KG1 (cell line): Measurements from ENCODE around the gene HUS1.
"Not testable (repeated sequence)": the region's sequence is repeated elsewhere in the genome, so short reads cannot be mapped to it uniquely, and the experiment has no call there.

Experiments
- DNase-seq: peaks from one replicate; lab custom pipeline; 2025; lab: John Stamatoyannopoulos, UW

Gene HUS1

DNA sequence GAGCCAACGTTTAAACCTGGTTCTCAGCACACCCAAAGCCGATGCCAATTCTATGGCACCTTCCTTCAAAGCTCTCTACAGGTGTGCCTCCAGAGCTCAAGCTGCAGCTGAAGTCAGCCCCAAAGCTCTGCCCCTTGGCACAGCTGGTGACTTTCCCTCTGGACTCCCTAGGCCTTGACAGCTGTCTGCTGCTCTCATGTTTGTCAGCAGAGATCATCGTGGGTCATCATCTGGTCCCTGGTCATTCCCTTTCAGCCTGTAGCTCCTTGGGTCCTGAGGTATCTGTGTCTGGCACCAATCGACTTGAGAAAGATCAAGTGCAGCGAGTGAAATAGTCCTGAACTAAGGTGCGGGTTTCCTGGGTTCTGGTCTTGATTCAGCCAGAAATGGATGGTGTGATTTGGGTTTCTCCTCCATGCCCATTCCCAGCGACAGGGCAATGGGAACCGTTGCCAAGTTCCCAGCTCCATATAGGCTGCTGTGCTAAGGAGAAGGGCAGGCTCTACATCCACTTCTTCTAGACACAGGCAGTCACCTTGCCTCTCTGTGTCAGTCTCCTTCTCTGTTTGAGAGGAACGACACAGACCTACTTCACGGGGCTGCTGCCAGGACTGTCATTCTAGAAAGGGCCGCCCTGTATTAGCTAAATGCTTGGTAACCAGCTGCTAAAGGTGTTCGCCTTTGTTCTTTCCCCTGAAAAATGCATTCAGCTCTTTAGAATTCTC is 34.7 kb downstream of the HUS1 start:
- no peak for DNase-seq

DNA sequence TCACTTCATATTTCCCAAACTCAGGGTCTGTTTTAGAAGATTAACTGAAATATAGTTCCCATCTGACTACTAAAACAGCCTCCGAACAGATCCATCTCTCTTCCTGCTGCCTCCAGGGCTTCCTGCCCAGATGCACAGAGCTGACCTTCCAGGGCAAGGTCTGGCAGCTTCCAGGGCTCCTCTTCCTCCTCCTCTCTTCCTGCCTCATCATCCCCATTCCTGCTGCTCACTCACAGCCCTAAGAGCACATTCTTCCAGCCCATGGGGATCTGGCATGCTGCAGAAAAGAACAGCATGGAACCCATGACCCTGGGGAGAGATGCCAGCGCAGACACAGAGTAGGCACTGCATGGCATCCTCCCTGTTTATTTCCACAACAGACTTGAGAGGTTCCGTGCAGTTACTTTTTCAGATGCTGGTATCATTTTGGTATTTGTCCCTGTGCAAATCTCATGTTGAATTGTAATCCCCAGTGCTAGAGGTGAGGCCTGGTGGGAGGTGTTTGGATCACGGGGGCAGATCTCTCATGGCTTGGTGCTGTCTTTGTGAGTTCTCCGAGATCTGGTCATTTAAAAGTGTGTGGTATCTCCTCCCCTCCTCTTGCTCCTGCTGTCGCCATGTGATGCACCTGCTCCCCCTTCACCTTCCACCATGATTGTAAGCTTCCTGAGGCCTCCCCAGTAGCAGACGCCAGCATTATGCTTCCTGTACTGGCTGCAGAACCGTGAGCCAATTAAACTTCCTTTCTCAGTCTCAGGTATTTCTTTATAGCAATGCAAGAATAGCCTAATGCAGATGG is 35.5 kb downstream of the HUS1 start:
- DNase-seq, result no peak

DNA sequence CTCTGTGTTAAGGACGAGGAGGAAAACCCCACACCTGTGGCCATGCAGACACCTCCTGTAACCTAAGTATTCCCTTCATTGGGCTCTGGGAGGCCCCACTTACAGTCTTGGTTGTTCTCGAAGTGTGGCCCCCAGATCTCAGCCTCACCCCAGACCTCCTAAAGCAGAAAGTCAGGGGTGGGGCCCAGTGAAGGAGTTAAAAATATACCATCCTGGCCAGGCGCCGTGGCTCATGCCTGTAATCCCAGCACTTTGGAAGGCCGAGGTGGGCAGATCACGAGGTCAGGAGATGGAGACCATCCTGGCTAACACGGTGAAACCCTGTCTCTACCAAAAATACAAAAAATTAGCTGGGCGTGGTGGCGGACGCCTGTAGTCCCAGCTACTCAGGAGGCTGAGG is 36.8 kb downstream of the HUS1 start:
- not testable (repeated sequence) for DNase-seq

DNA sequence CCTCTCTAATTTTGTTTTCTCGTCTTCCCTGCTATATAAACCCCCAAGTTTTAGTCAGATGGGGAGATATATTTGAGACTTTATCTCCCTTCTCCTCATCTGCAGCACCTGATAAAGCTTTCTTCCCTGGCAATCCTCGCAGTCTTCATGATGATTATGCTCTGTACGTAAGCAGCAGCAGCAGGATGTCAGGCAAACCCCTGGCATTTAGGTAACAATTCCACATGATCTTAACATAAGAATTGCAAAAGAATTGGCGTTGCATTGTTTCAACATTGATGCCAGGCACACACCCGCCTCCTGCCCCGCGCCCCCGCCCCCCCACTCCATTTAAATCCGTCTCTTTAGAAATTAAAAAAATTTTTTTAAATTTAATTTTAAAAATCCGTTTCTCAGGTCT is 37.3 kb downstream of the HUS1 start:
- DNase-seq, result no peak

DNA sequence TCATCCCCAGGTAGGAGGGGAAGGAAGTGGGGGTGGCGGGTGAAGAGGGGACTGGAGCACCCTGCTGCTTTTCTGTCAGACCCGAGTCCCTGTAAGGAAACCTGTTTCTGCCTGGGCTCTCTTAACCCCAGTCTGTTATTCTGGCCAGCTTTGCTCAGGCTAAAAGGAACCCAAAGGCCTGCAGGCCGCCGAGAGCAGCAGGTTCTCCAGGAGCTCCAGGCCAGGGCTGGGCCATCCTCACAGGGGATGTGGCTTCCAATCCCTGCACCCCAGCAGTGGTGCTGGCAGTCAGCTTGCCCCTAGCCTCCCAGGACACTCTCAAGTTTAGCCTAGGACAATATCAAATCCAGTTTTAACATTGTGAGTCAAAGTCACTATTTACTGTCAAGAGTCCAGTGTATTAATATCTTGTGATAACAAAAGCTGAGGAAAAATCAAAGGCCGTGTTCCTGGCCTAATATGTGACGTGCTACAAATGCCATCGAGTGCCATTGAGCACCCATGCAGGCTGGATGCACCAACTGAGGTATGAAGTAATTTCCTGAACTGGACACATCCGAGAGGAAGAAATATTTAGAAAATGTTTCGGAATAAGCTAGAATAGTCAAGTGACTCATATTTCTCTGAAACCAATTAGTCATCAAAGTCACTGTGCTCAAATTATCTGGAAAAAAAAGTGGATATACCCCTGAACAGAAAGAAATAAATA is 38.1 kb downstream of the HUS1 start:
- DNase-seq, result no peak

DNA sequence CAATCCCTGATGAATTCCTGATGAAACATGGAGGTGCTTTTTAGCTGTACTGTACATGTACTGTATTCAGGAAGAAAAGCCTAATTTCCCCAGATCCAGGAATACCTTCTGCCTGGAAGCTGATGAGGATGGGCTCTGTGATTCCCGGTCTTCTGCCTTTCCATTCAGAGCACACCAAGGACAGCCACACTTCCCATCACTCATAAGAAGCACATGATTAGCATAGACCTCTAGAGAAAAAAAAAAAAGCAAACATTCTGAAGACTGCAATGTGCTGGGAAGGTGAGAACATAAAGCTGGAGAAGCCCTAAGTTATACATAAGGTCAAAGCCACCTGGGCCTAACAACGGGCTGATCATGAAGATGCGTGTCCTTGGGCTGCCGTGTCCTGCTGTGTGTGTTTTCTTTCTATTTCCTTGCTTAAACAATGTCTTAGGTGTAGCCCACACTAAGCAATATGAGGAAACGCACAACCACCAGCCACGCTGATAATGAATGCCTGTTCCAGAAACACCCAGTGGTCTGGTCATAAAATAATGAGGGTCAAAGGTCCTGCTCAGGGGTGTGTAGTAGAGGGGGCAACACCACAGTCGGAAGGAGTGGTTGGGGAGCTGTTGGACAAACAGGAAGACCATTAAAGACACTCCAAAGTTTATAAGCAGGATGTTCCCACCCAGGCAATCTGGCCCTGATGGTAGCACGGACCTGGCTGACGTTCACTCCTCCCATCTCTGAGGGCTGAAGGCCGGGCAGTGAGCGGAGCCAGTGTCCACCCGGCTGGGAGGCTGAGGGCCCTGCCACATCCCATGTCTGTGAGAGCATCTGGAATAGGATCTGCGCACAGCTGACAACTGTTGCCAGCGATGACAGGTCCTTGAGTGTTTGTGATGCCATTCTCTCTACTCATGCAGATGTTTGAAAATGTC is 39.1 kb downstream of the HUS1 start:
- DNase-seq, result no peak

DNA sequence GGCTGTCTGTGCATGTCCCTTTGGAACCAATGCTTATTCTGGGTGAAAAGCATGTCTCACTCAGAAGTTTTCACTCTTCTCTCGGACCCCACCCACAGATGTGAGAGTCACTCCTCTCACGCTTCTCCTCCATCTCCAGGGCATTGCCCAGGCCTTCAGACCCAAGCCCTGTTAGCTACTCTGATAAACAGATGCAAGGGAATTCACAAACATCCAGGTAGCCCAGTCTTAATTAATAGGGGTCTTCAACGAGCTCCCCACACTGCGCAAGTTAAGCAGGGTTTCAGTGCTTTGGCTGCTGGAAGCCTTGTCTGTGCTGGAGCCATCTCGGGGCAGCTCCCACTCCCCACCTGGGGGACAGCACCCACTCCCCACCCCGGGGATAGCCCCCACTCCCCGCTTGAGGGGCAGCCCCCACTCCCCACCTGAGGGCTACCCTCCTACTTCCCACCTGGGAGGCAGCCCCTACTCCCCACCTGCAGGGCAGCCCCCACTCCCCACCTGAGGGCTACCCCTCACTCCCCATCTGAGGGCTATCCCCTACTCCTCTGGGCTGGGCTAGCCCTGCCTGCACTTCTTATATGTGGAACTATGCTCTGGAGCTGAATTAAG is 39.9 kb downstream of the HUS1 start:
- DNase-seq, result no peak

DNA sequence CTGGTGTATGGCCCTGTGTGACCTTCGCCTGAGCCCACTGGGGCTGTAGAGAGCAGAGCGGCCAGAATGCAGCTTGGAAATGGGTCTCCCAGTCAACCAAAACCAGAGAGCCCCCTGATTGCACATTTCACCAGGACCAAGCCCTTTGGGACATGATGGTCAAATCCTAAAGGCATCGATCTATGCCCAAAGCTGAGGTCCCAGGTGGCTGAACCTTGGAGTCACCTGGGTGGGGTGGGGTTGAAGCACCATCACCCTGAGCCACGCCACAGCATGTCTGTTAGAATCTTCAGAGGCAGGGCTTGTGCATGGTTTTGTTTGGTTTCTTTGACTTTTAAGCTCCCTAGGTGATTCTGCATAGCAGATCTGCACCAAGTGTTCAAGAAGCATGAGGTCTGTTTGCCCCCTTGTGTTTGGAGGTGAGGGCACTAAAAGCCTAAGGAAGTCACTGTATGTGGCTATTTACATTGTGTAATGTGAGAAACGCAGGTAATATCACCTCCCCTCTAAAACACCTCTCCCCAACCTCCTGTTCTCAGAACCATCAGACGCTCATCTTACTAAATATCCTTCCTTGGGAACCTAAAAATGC is 40.7 kb downstream of the HUS1 start:
- DNase-seq, result no peak

DNA sequence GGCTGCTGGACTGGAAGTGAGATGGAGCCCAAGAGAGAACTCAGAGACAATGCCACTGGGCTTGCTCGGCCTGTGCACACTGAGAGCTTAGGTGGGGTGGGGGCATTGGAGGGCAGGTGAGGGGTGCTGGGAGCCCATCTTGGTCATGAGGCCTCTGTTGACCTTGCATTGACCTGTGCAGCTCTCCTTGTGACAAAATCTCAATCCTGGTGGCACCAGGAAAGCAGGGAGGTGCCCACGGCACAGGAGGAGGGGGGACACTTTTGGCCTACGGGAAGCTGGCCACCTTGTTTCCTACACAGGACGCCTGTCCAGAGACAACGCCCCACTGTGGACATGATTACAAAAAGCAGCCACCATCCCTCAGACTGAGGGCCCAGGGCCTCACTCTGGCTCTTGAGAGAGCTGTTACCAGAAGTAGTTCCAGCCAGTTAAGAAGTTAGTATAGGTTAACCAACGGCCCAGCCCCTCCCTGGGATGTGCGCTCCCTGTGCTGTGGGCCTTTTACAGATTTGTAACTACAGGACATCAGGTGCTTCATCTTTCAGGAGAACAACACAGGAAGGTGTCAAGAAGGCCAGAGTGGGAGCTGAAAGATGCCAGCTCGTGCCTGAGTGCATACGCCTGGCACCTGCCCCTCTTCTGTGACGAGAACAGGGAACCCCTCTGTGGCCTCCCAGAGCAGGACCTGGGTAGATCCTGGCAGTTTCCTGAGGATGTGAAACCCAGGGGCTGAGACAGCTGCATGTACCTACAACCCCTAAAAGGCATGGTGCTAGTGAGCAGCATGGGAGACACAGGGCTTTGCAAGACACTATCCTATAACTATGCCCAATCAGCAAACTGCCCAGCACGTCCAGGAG is 41.5 kb downstream of the HUS1 start:
- DNase-seq, result no peak

DNA sequence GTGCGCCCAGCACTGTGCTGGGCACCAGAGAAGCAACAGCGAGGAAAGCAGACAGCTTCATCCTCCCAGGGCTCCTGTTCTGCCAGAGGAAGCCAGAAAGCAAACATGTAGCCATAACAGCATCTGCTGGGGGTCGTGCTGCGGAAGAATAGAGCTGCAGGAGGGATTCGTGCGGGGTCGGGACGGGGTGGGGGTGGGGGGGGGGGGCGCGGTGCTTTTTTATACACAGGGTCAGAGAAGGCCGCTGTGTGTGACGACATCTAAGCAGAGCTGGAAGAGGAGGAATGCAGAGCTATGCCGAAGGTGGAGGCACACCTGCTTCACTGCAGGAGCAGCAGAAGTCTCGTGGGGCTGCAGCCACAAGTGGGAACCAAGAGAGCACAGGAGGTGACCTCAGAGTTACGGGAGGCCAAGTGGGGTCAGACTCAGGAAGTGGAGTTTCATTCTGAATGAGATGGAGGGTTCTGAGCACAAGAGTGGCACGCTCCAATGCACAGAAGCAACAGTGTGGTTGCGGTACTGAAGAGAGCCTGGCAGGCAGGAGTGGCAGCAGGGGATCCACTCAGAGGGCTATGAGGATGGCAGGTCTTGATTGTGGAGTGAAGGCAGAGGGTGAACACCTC is 42.2 kb downstream of the HUS1 start:
- no peak for DNase-seq

DNA sequence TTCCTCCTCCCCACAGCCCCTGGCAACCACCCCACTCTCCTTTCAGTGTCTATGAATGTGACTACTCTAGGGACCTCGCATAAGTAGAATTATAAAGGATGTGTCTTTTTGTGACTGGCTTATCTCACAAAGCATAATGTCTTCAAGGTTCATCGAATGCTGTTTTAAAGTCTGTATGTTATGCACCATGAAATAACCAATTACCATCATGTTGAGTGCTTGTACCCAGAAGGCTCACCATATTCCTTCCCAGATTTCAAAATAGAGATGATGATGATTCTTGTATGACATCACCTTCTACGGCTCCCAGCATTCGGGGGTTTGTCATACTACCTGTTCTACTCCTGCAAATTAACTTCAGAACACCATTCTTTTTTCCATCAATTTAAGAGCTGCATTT is 43.1 kb downstream of the HUS1 start:
- DNase-seq, result no peak

DNA sequence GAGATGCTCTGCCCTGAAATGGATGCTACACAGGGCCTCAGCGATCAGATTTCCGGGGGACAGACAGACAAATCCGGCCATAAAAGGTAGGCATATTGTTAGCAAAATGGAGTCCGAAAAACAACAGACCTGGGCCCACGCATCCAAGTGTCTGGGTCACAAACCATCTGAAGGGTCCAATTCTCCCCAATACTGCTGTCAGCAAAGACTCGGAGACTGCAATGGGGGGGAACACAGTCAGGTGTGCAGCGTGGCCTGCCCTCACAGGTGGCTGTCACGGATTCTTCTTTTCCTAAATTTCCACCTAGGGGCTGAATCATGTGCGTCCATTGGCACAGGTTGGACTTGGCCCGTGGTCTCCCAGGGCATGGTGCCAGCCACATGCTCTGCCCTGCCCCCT is 44.1 kb downstream of the HUS1 start:
- DNase-seq, result no peak

DNA sequence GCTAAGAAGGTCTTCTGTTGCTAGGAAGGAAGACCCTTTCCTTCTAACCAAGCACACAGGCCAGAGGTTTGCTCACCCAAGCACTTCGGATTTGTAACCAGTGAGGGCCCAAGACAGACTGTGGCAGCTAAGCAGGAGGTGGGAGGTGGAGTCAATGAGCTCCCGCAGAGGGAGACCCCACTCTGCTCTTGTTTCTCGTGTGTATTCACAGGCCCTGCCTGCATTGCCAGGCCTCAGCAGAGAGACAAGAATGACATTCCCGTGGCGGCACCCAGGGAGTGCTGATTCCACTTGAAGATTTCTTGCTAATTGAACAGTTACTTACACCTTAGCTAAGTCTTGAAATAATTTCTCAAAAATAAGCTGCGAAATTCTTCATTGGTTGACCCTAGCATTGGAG is 44.6 kb downstream of the HUS1 start:
- no peak for DNase-seq

DNA sequence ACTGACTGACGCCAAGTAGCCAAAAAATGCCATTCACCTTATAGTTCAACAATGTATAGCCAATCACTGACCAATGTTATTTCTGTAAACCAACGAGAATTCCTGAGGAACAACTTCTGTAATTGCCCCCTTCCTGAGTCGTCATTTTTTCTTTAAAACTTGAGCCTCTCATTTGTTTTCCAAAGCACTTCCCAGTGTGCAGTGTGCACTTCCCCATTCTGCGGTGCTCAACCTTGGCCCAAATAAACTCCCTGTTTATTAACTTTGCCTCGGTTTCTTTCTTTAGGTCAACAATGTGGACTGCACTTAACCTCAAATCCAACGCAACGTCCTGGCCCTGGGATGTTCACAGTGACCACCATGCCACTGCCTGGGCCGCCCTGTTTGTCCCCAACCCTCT is 46.2 kb downstream of the HUS1 start:
- no peak for DNase-seq

DNA sequence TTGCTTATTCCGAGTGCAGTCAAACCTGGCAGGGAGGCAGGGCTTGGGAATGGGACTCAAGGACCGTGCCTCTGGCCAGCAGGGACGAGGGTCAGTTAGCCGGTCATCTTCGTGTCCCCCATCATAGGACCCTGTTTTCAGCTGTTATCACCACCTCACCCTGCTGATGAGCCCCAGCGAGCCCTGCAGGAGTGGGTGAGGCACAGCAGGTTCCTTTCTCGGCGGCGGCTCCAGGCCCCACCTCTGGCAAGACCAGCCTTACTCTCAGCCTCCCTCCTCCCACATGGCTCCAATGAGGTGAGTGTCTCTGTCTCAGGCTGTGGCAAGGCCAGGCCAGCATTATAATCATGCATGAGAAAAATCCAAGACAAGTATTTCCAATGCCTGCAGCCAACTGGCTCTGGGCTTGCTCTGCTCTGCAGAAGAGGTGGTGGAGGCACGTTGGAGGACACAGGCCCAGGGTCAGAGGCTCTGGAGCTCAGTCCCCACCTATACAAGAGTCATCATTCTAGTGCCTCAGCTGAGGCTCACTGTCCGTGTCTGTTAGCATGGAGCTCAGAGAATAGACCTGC is 46.9 kb downstream of the HUS1 start:
- no peak for DNase-seq

DNA sequence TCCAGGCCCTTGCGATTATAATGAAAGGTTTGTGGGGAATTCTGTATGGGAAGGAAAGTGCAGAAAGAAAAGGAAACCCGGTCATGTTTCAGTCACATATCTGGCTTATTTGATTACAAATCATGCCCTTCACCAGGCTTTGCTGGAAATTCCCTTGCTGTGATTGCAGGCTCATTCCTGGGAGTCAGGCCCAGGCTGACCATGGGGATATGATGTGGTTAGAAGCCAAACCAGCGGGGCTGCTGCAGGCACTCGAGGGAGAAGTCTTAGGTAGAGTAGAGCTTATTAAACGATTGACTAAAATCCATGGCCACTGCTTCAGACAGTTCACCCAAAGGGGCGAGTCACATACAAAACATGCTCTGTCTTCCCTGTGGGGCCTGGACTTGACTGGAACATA is 47.4 kb downstream of the HUS1 start:
- DNase-seq, result no peak

DNA sequence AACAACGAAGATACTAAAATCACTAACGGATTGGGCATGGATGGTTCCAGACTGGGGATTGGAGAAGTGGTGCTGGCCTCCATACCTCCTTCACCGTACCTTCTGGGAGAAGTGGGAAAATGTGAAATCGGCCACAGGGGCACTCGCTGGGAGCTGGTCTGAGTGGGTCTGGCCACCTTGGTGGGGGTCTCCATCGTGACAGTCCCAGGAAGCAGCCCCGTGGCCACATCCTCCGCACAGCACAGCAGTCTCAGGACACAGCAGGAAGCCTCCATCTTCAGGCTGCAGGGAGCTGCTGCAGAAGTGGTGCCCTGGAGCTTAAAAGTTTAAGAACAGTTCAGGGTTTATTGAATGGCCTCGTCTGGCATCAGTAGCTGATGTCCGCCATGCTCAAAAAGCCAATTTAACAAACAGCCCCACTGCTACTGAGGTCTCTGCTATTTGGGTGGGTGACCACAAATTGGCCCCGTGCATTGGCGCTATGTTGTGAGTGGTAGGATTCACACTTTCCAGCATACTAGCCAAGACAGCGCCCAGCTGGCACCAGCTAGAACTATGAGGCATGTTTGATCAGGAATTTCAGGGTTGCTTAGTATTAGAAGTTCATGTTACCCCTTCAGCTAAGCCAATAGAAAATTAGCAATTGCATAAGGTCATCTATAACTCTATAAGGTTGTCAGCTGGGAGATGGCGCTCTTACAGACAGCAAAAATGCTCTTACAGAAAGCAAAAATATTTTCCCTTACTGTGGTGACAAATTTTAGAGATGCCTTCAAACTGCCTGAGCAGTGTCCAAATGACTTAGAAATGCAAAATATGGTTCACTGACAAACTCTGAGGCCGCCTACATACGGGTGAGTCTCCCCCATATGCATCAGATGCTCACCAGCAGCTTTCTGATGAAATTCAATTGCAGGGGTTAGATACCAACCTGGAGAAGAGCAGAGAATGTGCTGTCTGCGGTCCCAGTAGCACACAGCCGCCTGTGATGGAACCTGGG is 48.1 kb downstream of the HUS1 start:
- no peak for DNase-seq

DNA sequence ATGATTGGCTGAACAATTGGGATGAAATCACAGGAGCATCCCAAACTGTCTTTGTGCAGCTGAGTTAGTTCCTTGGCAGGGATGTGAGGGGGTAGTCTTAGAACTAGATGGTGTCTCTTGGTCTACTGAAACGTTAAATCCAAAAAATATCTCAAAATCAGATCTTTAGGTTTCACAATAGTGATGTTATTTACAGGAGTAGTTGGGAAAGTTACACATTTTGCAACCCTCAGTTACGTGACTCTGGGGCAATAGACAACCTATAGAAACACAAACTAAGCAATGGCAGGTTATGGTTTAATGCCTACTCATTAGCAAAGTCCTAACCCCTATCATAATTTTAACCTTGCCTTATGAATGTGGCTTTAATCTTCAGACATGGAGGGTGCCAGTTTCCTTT is 55.1 kb downstream of the HUS1 start:
- DNase-seq, result no peak
